Activated CD4-positive, alpha-beta T cell treated with anti-CD3 and anti-CD28 coated beads for 1 hour (primary cell): ENCODE measurements around the gene NKIRAS2.

ENCODE experiments used
- DNase-seq: peaks from one replicate; pipeline ENCODE4 v3.0.0-alpha.2; 2020

NKIRAS2 gene

GRCh38 chr17:42027961-42028790 lies 8.3 kb downstream of the NKIRAS2 start:
- DNase-seq = no peak

DNA sequence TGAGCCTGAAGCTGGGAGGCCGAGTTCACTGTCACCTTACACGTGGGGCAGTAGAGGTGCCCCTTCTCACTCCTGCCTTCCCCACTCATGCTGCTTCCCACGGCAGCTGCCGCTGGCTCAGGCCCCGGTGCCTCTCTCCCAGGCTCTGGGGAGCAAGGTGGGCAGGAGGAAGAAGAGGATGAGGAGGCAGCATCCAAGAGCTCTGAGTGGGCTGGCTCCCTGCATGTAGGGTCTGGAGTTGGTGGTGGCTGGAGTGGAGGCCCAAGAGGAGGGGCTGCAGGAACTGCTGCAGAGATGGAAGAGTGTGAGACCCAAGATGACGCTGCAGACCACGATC lies 8.9 kb downstream of the NKIRAS2 start:
- DNase-seq = no peak

- DNase-seq = no peak
Observed at GRCh38 chr17:42031584-42031983, 11.7 kb downstream of the NKIRAS2 start.

GRCh38 chr17:42034059-42034458 lies 14.2 kb downstream of the NKIRAS2 start:
- DNase-seq = no peak

DNA sequence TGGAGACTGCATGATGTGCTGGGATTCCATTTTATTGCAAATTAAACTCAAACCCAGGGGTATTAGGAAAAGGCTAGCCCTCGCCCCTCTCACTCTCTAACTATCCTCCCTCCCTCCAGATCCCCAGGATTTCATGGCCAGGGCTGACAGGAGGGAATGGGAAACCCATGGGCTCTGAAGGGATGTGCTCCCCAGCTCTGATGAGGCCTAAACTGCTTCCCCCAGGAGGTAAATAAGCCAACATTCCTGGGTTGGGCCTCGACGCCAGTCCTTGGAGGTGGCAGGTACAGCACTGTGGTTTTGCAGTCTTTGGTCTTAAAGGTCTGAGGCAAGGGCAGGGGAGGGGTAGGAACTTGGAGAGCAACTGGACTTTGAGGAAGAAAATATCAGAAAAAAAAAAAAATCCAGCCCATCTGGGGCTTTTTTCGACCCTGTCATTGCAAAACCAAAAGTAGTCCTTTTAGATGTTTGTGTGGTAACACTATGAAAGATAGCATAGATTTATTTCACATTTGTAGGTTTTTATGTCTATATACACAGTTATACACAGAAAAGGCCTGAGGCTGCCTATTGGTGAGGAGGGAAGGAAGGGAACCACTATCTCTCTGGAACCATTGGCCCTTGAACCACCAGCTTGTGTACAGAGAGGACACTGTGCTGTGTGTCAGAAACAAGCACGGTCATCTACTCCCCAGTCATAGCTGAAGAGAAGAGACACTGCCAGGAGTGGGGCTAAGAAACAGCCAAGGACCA lies 18.5 kb downstream of the NKIRAS2 start:
- DNase-seq = no peak

DNA sequence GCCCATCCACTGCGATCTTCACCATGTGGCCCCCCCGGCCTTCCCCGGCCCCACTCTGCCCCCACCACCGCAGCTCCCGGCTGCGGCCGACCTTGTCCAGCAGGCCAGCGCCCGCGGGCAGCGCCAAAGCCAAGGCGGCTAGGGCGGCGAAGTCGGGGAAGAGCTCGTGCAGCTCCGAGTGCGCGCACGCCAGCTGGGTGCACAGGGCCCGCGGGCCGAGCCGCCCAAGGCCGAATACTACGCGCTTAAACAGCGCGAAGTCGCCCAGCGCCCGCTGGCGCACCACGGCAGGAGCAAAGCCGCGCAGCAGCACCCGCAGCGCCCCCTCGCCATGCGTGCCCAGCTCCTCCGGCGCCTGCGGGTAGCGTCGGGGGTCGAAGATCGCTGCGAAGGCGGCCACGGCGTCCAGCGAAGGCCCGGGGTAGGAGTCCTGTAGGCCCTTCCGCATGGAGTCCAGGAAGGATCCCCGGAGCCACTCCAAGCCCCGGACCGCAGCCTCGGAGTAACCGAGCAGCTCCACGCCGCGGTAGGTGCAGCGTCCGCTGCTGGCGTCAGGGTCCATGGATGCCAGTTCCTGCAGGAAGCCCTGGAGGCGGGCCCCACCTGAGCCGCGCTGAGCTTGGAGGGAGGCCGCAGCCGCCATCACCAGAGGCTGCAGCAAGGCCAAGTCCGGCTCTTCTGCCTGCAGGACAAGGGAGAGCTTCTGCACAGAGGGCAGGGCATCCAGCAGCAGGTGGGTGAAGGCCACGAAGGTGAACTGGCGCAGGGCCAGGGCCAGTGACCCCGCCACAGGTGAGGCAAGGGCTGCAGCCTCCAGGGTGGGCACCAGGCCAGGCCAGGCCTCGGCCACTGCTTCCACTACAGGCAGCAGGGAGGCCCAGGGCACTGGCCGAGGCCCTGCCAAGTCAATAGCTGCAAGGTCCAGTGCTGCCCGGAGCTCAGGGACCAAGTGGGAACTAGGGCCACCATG lies 20.2 kb downstream of the NKIRAS2 start:
- DNase-seq = no peak

DNA sequence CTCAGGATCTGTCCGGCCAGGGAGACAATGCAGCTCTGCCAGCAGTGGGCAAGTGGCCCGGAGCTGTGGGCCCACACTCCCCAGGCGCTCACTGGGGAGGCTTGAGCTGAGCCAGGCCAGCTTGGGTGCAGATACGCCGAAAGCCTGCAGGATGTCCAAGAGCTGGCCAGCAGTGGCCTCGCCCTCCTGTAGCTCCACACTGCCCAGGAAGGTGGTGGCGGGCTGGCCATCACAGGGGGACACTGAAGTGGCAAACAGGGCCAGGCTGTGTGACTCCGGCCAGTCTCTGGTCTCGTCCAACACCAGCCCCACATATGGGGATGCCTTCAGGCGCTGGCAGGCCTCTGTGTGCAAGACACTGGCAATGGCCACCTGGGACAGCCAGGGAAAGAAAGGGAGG lies 20.9 kb downstream of the NKIRAS2 start:
- DNase-seq = no peak

DNA sequence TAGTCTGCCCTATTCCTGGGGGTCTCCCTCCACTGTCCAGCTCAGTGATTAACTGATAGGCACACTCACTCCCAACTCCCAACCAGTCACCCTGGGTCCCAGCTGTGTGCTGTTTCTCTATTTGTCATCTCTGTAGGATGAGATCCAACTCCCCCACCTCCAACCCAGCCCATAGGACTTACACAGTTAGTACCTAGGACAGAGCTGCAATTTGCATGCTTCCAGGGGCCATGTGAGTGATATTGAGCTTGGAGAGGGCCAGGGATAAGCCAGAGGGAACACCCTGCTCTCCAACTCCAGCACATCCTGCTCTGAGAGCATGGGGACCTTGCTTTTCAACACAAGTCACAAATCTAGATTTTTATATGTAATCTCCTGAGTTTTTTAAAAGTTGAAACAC lies 21.7 kb downstream of the NKIRAS2 start:
- DNase-seq = no peak

DNA sequence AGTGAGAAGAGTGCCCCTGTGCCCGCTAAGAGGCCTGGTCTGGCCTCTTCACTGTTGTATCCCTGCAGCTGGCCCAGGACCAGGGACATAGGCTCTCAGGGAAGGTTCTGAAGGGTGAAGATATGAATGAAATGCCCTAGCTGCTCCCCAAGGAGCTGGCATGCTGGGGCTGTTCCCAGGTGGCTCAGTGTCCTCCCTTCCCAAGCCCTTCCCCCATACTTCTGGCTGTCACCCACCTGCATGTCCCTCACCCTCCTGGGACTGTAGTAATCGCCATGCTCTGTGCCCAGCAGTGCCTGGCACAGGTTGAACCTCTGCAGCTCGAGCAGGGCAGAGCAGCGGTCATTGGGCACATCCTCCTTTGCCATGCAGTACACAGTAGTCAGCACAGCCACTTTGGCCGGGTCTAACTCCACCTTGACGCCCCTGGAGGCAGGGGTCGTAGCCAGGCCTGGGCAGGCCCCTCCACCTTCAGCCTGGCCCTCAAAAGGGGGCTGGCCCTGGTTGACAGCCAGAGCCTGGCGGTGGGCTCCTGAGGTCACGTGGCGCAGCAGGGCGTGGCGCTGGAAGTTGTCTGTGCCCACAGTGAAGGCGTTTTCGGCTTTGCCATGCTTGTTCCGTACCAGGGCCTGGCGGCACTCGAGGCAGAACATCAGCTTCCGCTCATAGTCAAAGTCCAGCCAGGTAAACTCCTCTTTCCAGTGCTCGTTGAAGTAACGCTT lies 22.9 kb downstream of the NKIRAS2 start:
- no peak for DNase-seq

- no peak for DNase-seq
Observed at GRCh38 chr17:42045719-42046118, 25.8 kb downstream of the NKIRAS2 start.

GRCh38 chr17:42047343-42047742 lies 27.5 kb downstream of the NKIRAS2 start:
- DNase-seq = no peak

- DNase-seq = no peak
Observed at GRCh38 chr17:42049834-42050392, 30.0 kb downstream of the NKIRAS2 start.

- DNase-seq = peak; percentile 26
Observed at GRCh38 chr17:42050393-42051012, 30.6 kb downstream of the NKIRAS2 start, which contains the start of gene C17orf113. Gene C17orf113, minus strand, starts transcription at chr17:42050601. Its CDS starts 7,225 bp downstream, at chr17:42043376.

- DNase-seq = no peak
Observed at GRCh38 chr17:42051013-42051400, 31.1 kb downstream of the NKIRAS2 start.

DNA sequence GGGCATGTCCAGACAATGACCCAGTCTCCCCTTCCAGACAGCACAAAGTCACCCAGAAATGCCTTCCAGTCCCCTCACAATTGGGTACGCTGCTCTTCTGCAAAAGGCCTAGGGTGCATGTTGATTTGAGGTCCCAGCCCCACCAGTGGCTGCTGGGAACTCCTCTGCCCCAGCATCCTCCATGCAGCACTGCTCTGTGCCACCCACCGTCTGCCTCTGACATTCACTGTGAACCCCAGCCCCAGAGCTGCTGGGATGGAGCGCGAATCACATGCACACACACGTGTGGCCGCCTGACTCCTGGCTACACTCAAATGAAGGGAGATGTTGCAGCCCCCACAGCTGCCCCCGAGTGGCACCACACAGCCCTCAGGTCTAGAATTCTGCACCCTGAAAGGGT lies 31.8 kb downstream of the NKIRAS2 start:
- no peak for DNase-seq

DNA sequence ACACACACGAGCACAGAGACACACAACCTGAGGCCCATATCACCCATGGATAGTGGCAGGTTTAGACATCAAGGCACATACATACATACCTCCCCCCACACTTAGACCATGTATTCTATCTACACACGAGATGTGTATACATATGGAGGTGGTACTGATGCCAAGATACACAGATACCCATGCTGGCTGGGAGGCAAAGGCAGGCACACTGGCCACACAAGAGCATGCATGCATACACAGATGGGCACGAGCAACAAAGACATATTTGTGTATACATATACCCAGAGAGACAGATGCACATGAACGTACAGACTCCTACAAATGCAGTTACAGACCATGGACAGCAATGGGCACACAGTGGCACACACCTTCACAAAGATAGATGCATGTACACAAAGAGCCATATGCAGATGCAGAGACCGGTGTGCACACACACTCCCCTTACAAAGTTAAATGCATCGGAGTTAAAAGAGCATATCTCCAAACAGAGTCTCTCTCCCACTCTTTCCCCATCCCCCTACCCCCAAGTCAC lies 32.5 kb downstream of the NKIRAS2 start:
- DNase-seq = no peak

DNA sequence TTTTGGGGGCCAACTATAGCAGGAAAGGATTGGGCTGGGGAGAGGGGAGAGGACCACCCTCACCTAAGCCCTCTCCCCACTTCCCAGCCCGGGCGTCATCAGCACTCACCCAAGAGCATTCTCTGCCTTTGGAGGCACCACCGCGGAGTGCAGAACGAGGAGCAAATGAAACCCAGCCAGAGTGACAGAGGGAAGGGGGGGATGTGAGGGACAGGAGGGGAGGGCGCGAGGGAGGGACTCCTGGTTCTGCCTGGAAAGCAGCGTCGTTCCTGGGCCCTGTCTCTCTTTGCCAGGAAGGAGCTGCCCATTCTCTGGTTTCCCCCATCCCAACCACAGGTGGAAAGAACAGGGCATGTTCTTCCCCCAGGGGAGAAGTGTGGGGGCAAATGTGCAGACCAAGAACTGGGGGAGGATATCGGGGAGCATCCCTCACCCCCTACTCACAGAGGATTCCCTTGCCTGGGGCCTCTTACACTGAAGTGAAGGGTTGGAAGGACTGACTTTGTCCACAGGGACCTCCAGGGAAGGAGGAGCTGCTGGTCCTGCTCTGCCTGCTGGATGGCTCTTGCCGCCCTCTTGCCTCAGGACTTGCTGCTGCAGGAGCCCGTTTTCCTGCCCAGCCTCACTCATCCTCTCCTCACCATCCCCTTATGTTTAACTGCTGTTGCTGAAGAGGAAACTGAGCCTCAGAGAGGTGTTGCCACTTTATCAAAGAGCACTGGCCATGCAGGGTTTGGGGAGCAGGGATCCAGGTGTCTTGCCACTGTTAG lies 34.0 kb downstream of the NKIRAS2 start:
- no peak for DNase-seq

DNA sequence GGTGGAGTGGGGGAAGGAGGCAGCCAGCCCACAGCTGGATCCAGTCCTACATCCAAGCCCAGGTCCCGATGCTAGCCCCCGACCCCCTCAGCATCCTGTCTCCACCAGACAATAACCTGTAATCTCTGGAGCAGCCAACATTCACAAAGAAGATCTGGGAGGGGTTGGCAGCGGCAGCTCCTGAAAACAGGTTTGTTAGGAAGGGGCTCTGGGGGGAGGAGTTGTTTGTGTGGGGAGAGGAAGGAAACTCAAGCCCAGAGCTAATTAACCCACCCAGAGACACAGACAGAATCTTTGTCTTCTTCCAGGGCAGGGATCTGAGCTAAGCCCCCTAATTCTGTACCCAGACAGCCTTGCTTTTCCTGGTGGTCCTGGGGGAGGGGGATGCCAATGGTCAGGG lies 35.1 kb downstream of the NKIRAS2 start:
- no peak for DNase-seq

DNA sequence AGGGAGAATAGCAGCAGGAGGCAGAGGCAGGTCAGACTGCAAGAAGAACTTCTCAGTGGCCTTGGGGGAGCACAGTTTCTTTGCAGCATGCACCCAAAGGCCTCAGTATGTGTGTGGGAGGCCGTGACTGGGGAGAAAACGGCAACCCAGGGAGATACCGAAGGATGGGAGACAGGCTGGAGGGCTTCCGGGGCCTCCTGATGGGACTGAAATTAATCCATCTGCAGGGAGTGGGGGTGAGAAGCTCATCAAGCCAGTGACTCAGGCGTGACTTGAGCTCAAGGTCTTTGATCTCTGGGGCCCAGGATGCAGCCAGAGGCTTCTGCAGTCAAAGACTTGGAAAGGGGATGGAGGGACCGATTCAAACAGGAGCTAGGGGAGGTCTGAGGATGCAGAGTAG lies 35.6 kb downstream of the NKIRAS2 start:
- no peak for DNase-seq

- no peak for DNase-seq
Observed at GRCh38 chr17:42056635-42057034, 36.7 kb downstream of the NKIRAS2 start.

DNA sequence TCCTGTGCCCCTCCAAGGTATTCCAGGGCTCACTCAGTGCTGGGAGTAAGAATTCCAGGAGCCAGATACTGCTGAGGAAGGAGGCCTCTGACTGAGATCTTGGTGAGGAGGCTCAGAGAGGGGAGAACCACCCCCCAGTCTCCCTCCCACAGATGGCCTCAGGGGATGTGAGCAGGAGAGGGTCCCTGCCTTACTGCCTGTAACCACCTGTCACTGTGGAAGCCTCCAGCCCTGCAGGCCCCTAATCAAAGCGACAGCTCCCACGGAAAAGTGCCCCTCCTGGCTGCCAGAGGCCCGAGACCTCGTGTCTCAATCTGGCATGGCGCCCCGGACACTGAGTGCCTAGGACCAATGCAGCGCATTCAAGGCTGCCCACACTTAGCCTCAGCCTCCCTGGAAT lies 38.2 kb downstream of the NKIRAS2 start:
- DNase-seq = no peak
